Midbrain (tissue), 1 donor: ENCODE data around the gene ZNF48.

Source experiments
- DNase-seq: peaks from one replicate; lab custom pipeline; 2025; lab: John Stamatoyannopoulos, UW

Gene ZNF48

GRCh38 chr16:30395155-30395991 lies at the start of gene ZNF48:
TSS of gene ZNF48 (plus strand) at chr16:30395420. CDS start at chr16:30395795, 375 bp downstream.
- peak; percentile 90 for DNase-seq

GRCh38 chr16:30346286-30346685 lies 48.9 kb upstream of the ZNF48 start:
- DNase-seq = no peak

DNA sequence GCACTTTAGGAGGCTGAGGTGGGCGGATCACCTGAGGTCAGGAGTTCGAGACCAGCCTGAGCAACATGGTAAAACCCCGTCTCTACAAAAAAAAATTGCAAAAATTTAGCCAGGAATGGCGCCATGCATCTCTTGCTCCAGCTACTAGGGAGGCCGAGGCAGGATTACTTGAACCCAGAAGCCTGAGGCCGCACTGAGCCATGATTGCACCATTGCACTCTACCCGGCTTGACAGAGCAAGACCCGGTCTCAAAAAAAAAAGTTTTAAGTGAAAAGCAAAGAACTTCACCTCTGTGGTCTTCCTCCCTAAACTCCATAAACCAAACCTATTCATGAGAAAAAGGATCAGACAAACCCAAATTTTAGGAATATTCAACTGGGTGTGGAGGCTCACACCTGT lies 47.1 kb upstream of the ZNF48 start:
- DNase-seq = no peak

GRCh38 chr16:30348929-30349328 lies 46.3 kb upstream of the ZNF48 start:
- no peak for DNase-seq

DNA sequence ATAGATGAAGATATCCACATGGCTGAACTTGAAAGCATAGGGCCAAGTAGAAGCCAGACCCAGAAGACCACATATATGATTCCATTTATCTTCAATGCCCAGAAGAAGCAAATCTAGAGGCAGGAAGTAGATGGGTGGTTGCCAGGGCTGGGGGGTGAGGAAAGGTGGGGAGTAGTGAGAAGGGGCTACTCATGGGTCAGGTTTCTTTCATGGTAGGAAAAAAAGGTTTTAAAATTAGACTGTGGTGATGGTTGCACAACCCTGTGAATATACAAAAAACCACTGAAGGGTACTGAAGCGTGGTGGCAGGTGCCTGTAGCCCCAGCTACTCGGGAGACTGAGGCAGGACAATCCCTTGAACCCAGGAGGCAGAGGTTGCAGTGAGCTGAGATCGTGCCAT lies 45.5 kb upstream of the ZNF48 start:
- DNase-seq = no peak

GRCh38 chr16:30350134-30350871 lies 44.9 kb upstream of the ZNF48 start:
- DNase-seq = no peak

DNA sequence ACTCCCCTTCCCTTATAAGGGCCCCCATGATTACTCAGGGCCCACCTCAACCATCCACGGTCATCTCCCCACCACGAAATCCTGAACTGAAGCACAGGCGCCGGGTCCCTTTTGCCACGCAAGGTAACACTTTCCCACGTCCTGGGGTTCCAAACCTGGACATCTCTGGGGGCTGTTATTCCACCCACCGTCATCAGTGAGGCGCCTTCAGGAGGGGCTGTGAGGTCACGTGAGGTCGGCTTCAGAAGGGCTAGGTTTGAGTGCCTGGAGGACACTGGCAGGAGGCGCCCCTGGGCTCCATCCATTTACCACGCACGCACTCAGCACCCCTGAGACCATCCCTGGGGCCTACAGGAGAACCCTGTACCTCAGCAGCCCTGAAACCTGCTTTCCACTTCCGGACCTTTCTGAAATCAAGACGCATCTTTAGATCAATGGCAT lies 44.2 kb upstream of the ZNF48 start:
- no peak for DNase-seq

DNA sequence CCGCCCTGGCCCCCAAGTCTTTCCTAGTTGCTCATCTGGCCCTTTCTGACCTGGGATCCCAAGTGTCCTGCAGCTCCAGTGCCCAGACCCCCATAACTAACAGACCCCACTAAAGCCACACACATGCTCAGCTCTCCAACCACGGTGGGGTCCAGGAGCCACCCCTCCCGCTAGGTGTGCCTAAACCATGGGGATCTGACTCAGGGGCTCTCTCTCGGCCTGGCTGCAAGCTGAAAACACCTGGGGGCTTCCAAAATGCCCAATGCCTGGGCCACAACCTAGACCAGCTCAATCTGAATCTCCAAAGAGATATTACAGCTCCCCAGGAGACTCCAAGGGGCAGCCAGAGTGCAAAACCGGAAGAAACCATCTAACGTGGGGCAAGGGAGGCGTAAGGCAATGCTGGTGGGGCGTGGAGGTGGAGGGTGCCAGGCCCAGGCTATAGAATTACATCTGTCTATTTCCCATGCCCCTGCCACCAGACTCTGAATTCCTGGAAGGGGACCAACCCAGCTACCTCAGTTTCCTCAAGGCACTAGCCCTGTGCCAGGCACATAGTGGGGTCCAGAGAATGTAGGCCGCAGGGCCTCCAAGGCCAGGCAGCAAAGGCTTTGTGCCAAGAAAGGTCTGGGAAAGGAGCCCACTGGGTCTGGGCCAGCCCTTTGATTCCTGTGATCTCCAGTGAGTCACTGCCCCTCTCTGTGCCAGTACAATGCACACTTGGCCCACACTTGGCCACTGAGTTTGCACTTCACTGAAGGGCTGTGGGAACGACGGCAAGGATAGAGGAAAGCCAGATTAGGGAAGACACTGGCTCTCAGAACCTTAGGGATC lies 43.4 kb upstream of the ZNF48 start:
- peak; percentile 86 for DNase-seq

GRCh38 chr16:30352488-30353401 lies 42.5 kb upstream of the ZNF48 start:
- DNase-seq = no peak

- DNase-seq = no peak
Measured at GRCh38 chr16:30353438-30354129, 41.6 kb upstream of the ZNF48 start.

GRCh38 chr16:30354423-30355143 lies 40.6 kb upstream of the ZNF48 start:
- no peak for DNase-seq

DNA sequence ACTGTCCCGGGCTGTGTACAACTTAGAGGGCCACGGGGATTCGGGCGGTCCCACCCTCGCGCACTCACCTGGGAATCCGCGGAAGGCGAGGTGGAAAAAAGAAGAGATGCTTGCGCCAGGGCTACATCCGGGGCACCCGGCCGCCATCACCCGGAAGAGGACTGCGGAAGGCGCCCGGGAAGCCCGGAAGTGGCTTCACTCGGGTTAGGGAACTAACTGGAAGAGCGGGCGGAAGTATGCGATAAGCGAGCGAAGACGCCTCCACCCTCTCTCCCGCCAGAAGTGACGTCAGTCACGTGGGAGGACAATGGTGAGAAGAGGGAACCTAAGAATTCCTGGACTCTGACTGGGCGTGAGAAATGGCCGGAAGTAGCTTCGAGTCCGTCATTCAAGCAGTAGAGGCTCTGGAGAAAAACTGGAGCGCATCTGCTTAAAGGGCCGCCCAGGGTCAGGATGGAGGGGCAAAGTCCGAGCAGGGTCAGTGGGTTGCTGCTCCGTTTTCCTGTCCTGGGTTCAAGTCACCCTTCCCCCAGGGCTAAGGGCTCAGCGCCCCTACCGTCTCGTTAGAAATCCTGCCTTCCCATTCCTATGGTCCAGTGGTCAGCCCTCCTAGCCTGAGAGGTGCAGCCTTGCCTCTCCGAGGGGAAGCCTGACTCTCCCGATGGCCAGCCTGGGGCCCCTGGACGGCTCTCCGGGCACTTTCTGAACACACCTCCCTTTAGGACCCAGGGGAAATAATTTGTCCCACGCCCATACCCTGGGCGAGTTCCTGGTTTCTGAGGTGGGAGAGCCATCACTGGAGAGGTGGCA lies 39.9 kb upstream of the ZNF48 start, which contains the start of gene CD2BP2:
CD2BP2 (minus strand) TSS at position 165 of the 810 bp plus-strand sequence. CDS start 627 bp downstream, outside the sequence.
- peak; percentile 99 for DNase-seq

DNA sequence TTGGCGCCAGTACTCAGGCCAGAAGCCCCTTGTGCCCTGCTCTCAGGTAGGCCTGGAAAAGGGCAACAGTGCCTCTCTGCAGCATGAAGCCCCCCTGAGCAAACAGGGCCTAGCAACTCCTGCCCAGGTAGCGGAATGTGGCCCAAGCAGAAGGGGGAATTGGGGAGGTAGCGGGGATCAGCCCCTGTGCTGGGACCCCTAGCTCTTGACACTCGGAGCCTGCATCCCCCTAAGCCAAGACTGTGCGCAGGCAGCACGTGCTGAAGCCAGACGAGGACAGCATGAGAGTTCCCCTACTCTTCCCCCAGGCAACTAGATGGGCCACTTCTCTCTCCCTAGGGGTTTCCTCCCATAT lies 39.3 kb upstream of the ZNF48 start:
- no peak for DNase-seq

GRCh38 chr16:30356401-30357084 lies 38.7 kb upstream of the ZNF48 start:
- peak; percentile 28 for DNase-seq

DNA sequence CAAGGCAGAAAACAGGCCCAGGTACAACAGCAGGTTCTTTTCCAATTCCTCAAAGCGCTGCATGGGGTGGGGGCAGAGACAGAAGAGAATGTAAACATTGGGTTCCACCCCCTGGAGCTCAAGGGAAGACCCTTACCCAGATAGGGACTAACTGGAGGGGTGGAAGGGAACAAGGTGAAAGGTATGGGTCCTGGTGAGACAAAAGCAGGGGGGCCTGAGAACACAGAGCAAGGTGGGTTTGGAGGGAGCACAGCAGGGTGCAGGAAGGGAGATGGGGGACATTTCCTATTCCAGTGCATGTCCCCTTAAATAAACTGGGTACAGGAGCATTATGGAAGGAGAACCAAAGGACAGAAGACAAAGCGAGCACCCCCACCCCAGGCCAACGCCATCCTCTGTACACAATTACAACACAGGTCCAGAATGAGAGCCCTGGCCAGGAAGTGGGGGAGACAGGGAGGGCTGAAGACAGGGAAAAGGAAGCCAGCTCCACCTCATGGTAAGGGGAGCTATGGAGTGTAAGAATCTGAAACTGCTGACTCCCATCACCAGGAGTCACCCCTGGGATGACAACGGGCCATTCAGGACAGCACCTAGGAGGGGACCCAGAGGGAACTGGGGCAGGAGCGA lies 38.0 kb upstream of the ZNF48 start:
- no peak for DNase-seq

DNA sequence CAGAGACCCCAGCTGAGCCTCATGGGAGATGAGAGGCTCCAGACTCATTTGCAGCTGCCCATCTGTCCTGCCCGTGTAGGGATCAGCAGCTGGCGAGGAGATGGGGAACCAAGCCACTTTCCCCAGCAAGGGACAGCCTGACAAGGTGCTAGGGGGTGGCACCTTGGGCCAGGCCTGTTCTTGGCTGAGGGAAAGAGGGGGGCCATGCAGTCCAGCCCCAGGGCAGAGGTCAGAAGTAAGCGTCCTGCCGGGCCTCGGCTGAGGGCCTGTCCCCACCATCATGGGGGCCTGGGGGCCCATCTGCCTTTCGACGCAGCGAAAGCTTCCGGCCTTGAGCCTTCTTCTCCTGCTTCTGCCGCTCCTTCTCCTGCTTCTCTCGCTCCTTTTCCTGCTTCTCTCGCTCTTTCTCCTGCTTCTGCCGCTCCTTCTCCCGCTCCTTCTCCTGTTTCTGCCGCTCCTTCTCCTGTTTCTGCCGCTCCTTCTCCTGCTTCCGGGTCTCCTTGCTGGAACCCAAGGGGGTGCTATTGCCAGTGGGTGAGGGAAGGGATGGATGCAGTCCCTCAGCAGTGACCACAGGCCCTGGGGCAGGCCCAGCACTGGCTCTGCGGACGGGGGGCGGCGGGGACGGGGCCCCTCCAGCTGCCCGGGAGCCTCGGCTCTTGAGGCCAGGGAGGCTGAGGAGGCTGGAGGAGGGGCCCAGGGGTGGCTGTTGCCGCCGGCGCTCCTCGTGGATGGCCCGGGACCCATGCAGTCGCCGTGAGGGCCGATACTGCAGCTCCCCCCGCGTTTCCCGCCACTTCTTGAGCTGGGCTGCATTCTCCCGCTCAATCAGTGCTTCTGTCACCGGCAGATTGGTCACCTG lies 37.3 kb upstream of the ZNF48 start:
- DNase-seq = no peak

DNA sequence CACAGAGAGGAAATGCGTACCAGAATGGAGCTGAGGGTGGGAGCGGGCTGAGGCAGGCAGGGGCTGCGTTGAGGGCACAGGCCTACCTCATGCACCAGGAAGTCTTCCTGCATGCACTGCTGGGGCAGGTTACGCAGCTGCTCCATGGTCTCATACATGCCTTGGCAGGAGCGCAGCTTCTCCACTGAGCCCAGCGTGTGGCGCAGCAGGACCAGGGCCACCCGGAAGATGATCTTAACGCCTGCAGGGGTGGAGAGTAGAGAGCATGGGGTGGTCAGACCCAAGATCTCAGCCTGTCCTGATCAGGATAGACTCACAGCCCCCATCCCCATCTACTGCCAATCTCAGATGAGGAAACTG lies 36.7 kb upstream of the ZNF48 start:
- DNase-seq = no peak
